ENCODE data around the gene CDH23. TPM values are rescaled to one million over a fixed set of nuclear protein-coding genes. Genes with fewer than 3 reads are reported as not detected.

Gene CDH23
- polyA plus RNA-seq, 1 donor from 2014 or later: 6.6 TPM

DNA sequence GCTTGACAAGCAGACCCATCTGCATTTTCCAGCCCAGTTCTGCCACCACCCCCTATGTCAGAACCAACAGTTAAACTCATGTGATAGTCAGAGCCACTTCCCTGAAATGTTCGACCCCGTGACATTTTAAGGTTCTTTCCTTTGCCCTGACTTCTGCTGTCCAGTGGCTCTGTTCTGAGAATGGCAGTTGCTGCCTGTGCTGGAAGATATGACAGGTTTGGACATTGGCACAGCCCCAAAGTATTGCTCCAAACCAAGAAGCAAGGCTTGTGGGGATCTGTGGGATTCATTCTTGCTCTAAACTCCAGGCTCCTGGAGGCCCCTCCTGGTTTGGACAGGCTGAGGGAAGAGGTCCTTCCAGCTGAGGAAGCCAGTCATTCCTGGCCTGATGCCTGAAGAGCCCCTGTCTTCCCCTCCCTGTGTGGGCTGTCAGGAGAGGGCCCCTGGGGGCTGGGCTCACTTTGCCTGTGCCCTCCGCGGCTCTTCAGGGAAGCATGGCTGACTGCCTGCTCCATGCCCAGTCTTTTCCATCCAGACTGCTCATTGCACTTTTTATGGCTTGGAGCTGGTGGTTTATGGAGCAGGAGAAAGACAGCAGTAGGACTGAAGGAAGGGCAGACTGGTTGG lies 138.0 kb downstream of the CDH23 start:
- Histone ChIP-seq H3K79me2 (replicated peaks; ENCODE audit: insufficient read depth, low read length) (no peaks in the 10 kb centered on the region), H3K9ac (ENCODE audit: low read length) (no peak overlapping the region), H3F3A (ENCODE audit: insufficient read depth, low read length, poor library complexity, severe bottlenecking) (no peaks in the 10 kb centered on the region), H4K20me1 (ENCODE audit: insufficient read depth) (no peaks in the 10 kb centered on the region), H3K36me3 (ENCODE audit: insufficient read depth, low read length) (no peaks in the 10 kb centered on the region), H2AFZ (ENCODE audit: low read depth, low read length) (no peak overlapping the region), H3K9me3 (ENCODE audit: low read length) (no peaks in the 10 kb centered on the region), H3K4me3 (ENCODE audit: low read length) (no peak overlapping the region), H3K4me2 (ENCODE audit: low read length) (no peak overlapping the region), H3K27me3 (ENCODE audit: insufficient read depth, low read depth, low read length) (no peaks in the 10 kb centered on the region), H3K27ac (ENCODE audit: low read length) (no peak overlapping the region), H3K9me2 (ENCODE audit: insufficient read depth, low read length) (no peaks in the 10 kb centered on the region)
- TF ChIP-seq EZH2 (IDR thresholded peaks at IDR 0.05; ENCODE audit: borderline replicate concordance, insufficient read depth, low read length, poor library complexity, severe bottlenecking): no peak
- TF ChIP-seq, protein P1, sequence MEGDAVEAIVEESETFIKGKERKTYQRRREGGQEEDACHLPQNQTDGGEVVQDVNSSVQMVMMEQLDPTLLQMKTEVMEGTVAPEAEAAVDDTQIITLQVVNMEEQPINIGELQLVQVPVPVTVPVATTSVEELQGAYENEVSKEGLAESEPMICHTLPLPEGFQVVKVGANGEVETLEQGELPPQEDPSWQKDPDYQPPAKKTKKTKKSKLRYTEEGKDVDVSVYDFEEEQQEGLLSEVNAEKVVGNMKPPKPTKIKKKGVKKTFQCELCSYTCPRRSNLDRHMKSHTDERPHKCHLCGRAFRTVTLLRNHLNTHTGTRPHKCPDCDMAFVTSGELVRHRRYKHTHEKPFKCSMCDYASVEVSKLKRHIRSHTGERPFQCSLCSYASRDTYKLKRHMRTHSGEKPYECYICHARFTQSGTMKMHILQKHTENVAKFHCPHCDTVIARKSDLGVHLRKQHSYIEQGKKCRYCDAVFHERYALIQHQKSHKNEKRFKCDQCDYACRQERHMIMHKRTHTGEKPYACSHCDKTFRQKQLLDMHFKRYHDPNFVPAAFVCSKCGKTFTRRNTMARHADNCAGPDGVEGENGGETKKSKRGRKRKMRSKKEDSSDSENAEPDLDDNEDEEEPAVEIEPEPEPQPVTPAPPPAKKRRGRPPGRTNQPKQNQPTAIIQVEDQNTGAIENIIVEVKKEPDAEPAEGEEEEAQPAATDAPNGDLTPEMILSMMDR (IDR thresholded peaks at IDR 0.05; ENCODE audit: poor library complexity, severe bottlenecking): no peak
- TF ChIP-seq POLR2AphosphoS5 (IDR thresholded peaks at IDR 0.05): no peak
- TF ChIP-seq EP300 (conservative IDR thresholded peaks at IDR 0.05; ENCODE audit: poor library complexity, severe bottlenecking): no peak
- no peak for TF ChIP-seq SMC3 (conservative IDR thresholded peaks at IDR 0.05; ENCODE audit: poor library complexity)
- no peak for TF ChIP-seq MXI1 (conservative IDR thresholded peaks at IDR 0.05; ENCODE audit: poor library complexity, severe bottlenecking)
- no peak for TF ChIP-seq TAF1 (IDR thresholded peaks at IDR 0.05; ENCODE audit: low read depth)

DNA sequence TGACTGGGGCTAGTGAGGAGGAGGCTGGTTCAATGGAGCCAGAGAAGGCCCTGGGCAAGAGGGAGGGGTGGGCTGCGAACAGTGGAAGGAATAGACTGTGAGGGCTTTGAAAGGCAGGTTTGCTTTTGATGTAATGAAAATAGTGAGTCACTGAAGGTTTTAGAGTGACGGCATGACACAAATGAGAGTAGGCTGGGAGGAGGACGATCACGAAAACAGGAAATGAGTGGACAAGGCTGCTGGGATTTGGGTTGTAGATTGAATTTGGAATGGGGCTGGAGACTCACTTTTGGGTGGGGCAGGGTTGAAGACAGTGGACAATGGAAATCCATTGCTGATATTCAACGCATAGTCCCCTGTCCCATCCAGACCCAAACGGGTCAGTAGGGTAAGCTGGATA lies 139.6 kb downstream of the CDH23 start:
- H3K4me2 ChIP-seq (ENCODE audit: low read length): no peak overlapping the region
- H3K4me3 ChIP-seq (ENCODE audit: low read length): no peak overlapping the region
- H3K36me3 ChIP-seq (ENCODE audit: insufficient read depth, low read length): no peaks in the 10 kb centered on the region
- no peaks in the 10 kb centered on the region for H4K20me1 ChIP-seq (ENCODE audit: insufficient read depth)
- H3K9me3 ChIP-seq (ENCODE audit: low read length): no peaks in the 10 kb centered on the region
- no peaks in the 10 kb centered on the region for H3K79me2 ChIP-seq (replicated peaks; ENCODE audit: insufficient read depth, low read length)
- no peaks in the 10 kb centered on the region for H3K27me3 ChIP-seq (ENCODE audit: insufficient read depth, low read depth, low read length)
- no peaks in the 10 kb centered on the region for H3K9me2 ChIP-seq (ENCODE audit: insufficient read depth, low read length)
- H3F3A ChIP-seq (ENCODE audit: insufficient read depth, low read length, poor library complexity, severe bottlenecking): no peaks in the 10 kb centered on the region
- H2AFZ ChIP-seq (ENCODE audit: low read depth, low read length): no peak overlapping the region
- TF ChIP-seq, protein P2, sequence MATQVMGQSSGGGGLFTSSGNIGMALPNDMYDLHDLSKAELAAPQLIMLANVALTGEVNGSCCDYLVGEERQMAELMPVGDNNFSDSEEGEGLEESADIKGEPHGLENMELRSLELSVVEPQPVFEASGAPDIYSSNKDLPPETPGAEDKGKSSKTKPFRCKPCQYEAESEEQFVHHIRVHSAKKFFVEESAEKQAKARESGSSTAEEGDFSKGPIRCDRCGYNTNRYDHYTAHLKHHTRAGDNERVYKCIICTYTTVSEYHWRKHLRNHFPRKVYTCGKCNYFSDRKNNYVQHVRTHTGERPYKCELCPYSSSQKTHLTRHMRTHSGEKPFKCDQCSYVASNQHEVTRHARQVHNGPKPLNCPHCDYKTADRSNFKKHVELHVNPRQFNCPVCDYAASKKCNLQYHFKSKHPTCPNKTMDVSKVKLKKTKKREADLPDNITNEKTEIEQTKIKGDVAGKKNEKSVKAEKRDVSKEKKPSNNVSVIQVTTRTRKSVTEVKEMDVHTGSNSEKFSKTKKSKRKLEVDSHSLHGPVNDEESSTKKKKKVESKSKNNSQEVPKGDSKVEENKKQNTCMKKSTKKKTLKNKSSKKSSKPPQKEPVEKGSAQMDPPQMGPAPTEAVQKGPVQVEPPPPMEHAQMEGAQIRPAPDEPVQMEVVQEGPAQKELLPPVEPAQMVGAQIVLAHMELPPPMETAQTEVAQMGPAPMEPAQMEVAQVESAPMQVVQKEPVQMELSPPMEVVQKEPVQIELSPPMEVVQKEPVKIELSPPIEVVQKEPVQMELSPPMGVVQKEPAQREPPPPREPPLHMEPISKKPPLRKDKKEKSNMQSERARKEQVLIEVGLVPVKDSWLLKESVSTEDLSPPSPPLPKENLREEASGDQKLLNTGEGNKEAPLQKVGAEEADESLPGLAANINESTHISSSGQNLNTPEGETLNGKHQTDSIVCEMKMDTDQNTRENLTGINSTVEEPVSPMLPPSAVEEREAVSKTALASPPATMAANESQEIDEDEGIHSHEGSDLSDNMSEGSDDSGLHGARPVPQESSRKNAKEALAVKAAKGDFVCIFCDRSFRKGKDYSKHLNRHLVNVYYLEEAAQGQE (IDR thresholded peaks at IDR 0.05; ENCODE audit: borderline replicate concordance): no peak
- TF ChIP-seq RAD21 (conservative IDR thresholded peaks at IDR 0.05) (no peak), TAF1 (IDR thresholded peaks at IDR 0.05; ENCODE audit: low read depth) (no peak), POLR2AphosphoS5 (IDR thresholded peaks at IDR 0.05) (no peak), EP300 (conservative IDR thresholded peaks at IDR 0.05; ENCODE audit: poor library complexity, severe bottlenecking) (no peak), SMC3 (conservative IDR thresholded peaks at IDR 0.05; ENCODE audit: poor library complexity) (no peak), EZH2 (IDR thresholded peaks at IDR 0.05; ENCODE audit: borderline replicate concordance, insufficient read depth, low read length, poor library complexity, severe bottlenecking) (no peak), MXI1 (conservative IDR thresholded peaks at IDR 0.05; ENCODE audit: poor library complexity, severe bottlenecking) (no peak)
- TF ChIP-seq, protein P1 (IDR thresholded peaks at IDR 0.05; ENCODE audit: poor library complexity, severe bottlenecking): no peak
- no peak overlapping the region for H3K27ac ChIP-seq (ENCODE audit: low read length)
- no peak overlapping the region for H3K9ac ChIP-seq (ENCODE audit: low read length)

Data from neural cell (in vitro differentiated cells).